ENCODE measurements around the gene ARHGEF11. TPM values are rescaled to one million over a fixed set of nuclear protein-coding genes. Genes with fewer than 3 reads are reported as not detected.

Gene ARHGEF11
- total and polyA plus RNA-seq, 2 experiments from 2014 or later = 25.0 to 26.9 TPM

GRCh38 chr1:157086299-157086698 lies 40.8 kb upstream of the ARHGEF11 start:
- WGBS (ENCODE audit: low lambda C conversion rate, missing lambda C conversion rate) = 64% methylated on average over 6 of the region's 6 CpGs
- H2AFZ ChIP-seq = no peak overlapping the region
- no peaks in the 10 kb centered on the region for H3K9me3 ChIP-seq (ENCODE audit: low read depth)
- DNase-seq (ENCODE audit: low spot score) = no peak
- no peaks in the 10 kb centered on the region for H3K9me2 ChIP-seq (replicated peaks; ENCODE audit: insufficient read depth)
- no peaks in the 10 kb centered on the region for H3K36me3 ChIP-seq (replicated peaks; ENCODE audit: insufficient read depth, low read depth)
- no peak overlapping the region for H3K27ac ChIP-seq
- TF ChIP-seq EZH2 (IDR thresholded peaks at IDR 0.05; ENCODE audit: borderline replicate concordance) (no peak), EZH2phosphoT487 (IDR thresholded peaks at IDR 0.05; ENCODE audit: low read depth, severe bottlenecking, unreplicated experiment) (no peak)
- TF ChIP-seq, protein P1, sequence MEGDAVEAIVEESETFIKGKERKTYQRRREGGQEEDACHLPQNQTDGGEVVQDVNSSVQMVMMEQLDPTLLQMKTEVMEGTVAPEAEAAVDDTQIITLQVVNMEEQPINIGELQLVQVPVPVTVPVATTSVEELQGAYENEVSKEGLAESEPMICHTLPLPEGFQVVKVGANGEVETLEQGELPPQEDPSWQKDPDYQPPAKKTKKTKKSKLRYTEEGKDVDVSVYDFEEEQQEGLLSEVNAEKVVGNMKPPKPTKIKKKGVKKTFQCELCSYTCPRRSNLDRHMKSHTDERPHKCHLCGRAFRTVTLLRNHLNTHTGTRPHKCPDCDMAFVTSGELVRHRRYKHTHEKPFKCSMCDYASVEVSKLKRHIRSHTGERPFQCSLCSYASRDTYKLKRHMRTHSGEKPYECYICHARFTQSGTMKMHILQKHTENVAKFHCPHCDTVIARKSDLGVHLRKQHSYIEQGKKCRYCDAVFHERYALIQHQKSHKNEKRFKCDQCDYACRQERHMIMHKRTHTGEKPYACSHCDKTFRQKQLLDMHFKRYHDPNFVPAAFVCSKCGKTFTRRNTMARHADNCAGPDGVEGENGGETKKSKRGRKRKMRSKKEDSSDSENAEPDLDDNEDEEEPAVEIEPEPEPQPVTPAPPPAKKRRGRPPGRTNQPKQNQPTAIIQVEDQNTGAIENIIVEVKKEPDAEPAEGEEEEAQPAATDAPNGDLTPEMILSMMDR (IDR thresholded peaks at IDR 0.05; ENCODE audit: poor library complexity) = no peak
- no peaks in the 10 kb centered on the region for H4K20me1 ChIP-seq (ENCODE audit: insufficient read depth, poor library complexity, severe bottlenecking)
- H3K4me3 ChIP-seq = no peak overlapping the region
- no peaks in the 10 kb centered on the region for H3K79me2 ChIP-seq
- no peak overlapping the region for H3K4me2 ChIP-seq
- peaks cover 8% of the 10 kb centered on the region for H3K4me1 ChIP-seq (ENCODE audit: insufficient read depth)
- H3K27me3 ChIP-seq = no peaks in the 10 kb centered on the region

- Histone ChIP-seq H3K4me2 (no peak overlapping the region), H2AFZ (no peak overlapping the region), H3K4me3 (no peak overlapping the region), H3K4me1 (ENCODE audit: insufficient read depth) (peaks cover 2% of the 10 kb centered on the region), H3K36me3 (replicated peaks; ENCODE audit: insufficient read depth, low read depth) (no peaks in the 10 kb centered on the region), H3K27ac (no peak overlapping the region), H3K27me3 (no peaks in the 10 kb centered on the region), H4K20me1 (ENCODE audit: insufficient read depth, poor library complexity, severe bottlenecking) (no peaks in the 10 kb centered on the region), H3K79me2 (no peaks in the 10 kb centered on the region), H3K9me2 (replicated peaks; ENCODE audit: insufficient read depth) (no peaks in the 10 kb centered on the region), H3K9me3 (ENCODE audit: low read depth) (no peaks in the 10 kb centered on the region)
- TF ChIP-seq EZH2phosphoT487 (IDR thresholded peaks at IDR 0.05; ENCODE audit: low read depth, severe bottlenecking, unreplicated experiment) = no peak
- TF ChIP-seq, protein P1 (IDR thresholded peaks at IDR 0.05; ENCODE audit: poor library complexity) = no peak
- no peak for TF ChIP-seq EZH2 (IDR thresholded peaks at IDR 0.05; ENCODE audit: borderline replicate concordance)
- 86% methylated on average over 5 of the region's 5 CpGs for WGBS (ENCODE audit: low lambda C conversion rate, missing lambda C conversion rate)
- DNase-seq (ENCODE audit: low spot score) = no peak
Measured at GRCh38 chr1:157085421-157085820, 39.9 kb upstream of the ARHGEF11 start.

DNA sequence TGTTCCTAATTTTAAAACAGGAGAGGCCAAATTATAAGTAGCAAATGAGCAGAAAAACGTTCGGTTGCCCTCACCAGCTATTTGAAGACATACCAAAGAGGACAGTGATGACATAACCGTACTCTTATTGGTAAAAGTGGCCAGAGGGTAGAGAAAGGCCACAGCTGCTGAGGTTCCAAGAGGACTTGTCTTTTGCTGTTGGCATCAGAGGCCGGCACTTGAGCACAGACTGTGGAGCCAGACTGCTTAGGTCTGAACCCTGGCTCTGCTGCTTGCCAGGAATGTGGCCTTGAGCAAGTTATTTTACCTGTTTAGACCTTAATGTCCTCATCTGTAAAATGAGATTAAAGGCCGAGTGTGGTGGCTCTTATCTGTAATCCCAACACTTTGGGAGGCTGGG lies 39.2 kb upstream of the ARHGEF11 start:
- DNase-seq (ENCODE audit: low spot score) = no peak
- Histone ChIP-seq H3K27me3 (no peaks in the 10 kb centered on the region), H3K36me3 (replicated peaks; ENCODE audit: insufficient read depth, low read depth) (no peaks in the 10 kb centered on the region), H2AFZ (no peak overlapping the region), H3K4me2 (no peak overlapping the region), H3K79me2 (no peaks in the 10 kb centered on the region), H4K20me1 (ENCODE audit: insufficient read depth, poor library complexity, severe bottlenecking) (no peaks in the 10 kb centered on the region), H3K9me2 (replicated peaks; ENCODE audit: insufficient read depth) (no peaks in the 10 kb centered on the region), H3K4me3 (no peak overlapping the region), H3K27ac (no peak overlapping the region), H3K9me3 (ENCODE audit: low read depth) (no peaks in the 10 kb centered on the region), H3K4me1 (ENCODE audit: insufficient read depth) (no peaks in the 10 kb centered on the region)
- TF ChIP-seq EZH2 (IDR thresholded peaks at IDR 0.05; ENCODE audit: borderline replicate concordance) = no peak
- TF ChIP-seq, protein P1 (IDR thresholded peaks at IDR 0.05; ENCODE audit: poor library complexity) = no peak
- no peak for TF ChIP-seq EZH2phosphoT487 (IDR thresholded peaks at IDR 0.05; ENCODE audit: low read depth, severe bottlenecking, unreplicated experiment)
- WGBS (ENCODE audit: low lambda C conversion rate, missing lambda C conversion rate) = 86% methylated on average over 5 of the region's 5 CpGs

GRCh38 chr1:157081707-157082106 lies 36.2 kb upstream of the ARHGEF11 start:
- 74% methylated on average over 5 of the region's 5 CpGs for WGBS (ENCODE audit: low lambda C conversion rate, missing lambda C conversion rate)
- Histone ChIP-seq H3K4me1 (ENCODE audit: insufficient read depth) (no peaks in the 10 kb centered on the region), H4K20me1 (ENCODE audit: insufficient read depth, poor library complexity, severe bottlenecking) (no peaks in the 10 kb centered on the region), H3K4me2 (no peak overlapping the region), H3K4me3 (no peak overlapping the region), H3K79me2 (no peaks in the 10 kb centered on the region), H3K36me3 (replicated peaks; ENCODE audit: insufficient read depth, low read depth) (no peaks in the 10 kb centered on the region), H3K27ac (no peak overlapping the region), H3K27me3 (no peaks in the 10 kb centered on the region), H2AFZ (no peak overlapping the region), H3K9me3 (ENCODE audit: low read depth) (no peaks in the 10 kb centered on the region), H3K9me2 (replicated peaks; ENCODE audit: insufficient read depth) (no peaks in the 10 kb centered on the region)
- no peak for DNase-seq (ENCODE audit: low spot score)
- no peak for TF ChIP-seq EZH2 (IDR thresholded peaks at IDR 0.05; ENCODE audit: borderline replicate concordance)
- TF ChIP-seq, protein P1 (IDR thresholded peaks at IDR 0.05; ENCODE audit: poor library complexity) = no peak
- no peak for TF ChIP-seq EZH2phosphoT487 (IDR thresholded peaks at IDR 0.05; ENCODE audit: low read depth, severe bottlenecking, unreplicated experiment)

All from hepatocyte (in vitro differentiated cells).